Muscle of leg (tissue), 11 donors: ENCODE measurements around the gene FLNB. TPM values are rescaled to one million over a fixed set of nuclear protein-coding genes. Genes with fewer than 3 reads are reported as not detected.
A peak's percentile ranks its signal among the peaks of the same experiment; 100 is the strongest.

Source experiments
- DNase-seq: peaks from one replicate; pipeline ENCODE4 v3.0.0; 2013
- H3K27ac ChIP-seq: one replicate; pipeline ENCODE4 v1.5.1; 2013; ENCODE audit warnings: mild to moderate bottlenecking, low read length, control low read depth
- H3K27me3 ChIP-seq: one replicate; pipeline ENCODE4 v1.6.1; 2013; ENCODE audit warnings: low read length; ENCODE audit not compliant: control insufficient read depth, insufficient read depth
- H3K36me3 ChIP-seq: one replicate; pipeline ENCODE4 v1.6.1; 2013; ENCODE audit warnings: low read length; ENCODE audit not compliant: control insufficient read depth, insufficient read depth
- H3K4me1 ChIP-seq: one replicate; pipeline ENCODE4 v1.6.1; 2013; ENCODE audit warnings: low read length; ENCODE audit not compliant: control insufficient read depth, insufficient read depth
- H3K4me3 ChIP-seq: one replicate; pipeline ENCODE4 v1.5.1; 2013; ENCODE audit warnings: low read length, control low read depth
- H3K9me3 ChIP-seq: replicated peaks from 2 replicates; pipeline ENCODE4 v1.6.1; 2013; ENCODE audit warnings: low read depth, low read length; ENCODE audit not compliant: control insufficient read depth
- WGBS: methylation state at CpG from one replicate; pipeline ENCODE4 v1.1.5; 2013; ENCODE audit warnings: missing lambda C conversion rate; ENCODE audit not compliant: insufficient coverage; 5-methylcytosine and 5-hydroxymethylcytosine counted together
- polyA plus RNA-seq, 8 donors: library from polyadenylated mRNA; unstranded; fragments of 120-200 nt; gene quantifications; one replicate each; pipeline versions ENCODE4 v1.2.1 to v1.2.3, GENCODE V29; 2013; ENCODE audit warnings: inconsistent platforms in 1 of 8, low replicate concordance in 1 of 8; ENCODE audit not compliant: insufficient read length in 8 of 8, insufficient read depth in 1 of 8
- total RNA-seq: library from RNA; stranded (reverse); fragments of 120-200 nt; gene quantifications from one replicate; pipeline ENCODE4 v1.2.4, GENCODE V29; 2013

FLNB gene
- total and polyA plus RNA-seq, 9 donors = 44.4 to 87.1 (median 65.2) TPM

- Histone ChIP-seq H3K36me3 (no peaks in the 10 kb centered on the region), H3K27ac (no peak overlapping the region), H3K4me3 (peak overlapping the region; percentile 48), H3K9me3 (no peaks in the 10 kb centered on the region), H3K27me3 (peaks cover 3% of the 10 kb centered on the region), H3K4me1 (peaks cover 17% of the 10 kb centered on the region)
- peak; percentile 92 for DNase-seq
- 11% methylated on average over 32 of the region's 46 CpGs for WGBS
These were observed 169.7 kb downstream of the FLNB start for GRCh38 chr3:58177747-58178527.

GRCh38 chr3:58178528-58179234, 170.5 kb downstream of the FLNB start:
- Histone ChIP-seq H3K27me3 (peaks cover 3% of the 10 kb centered on the region), H3K4me3 (no peak overlapping the region), H3K4me1 (peaks cover 17% of the 10 kb centered on the region), H3K36me3 (no peaks in the 10 kb centered on the region), H3K9me3 (no peaks in the 10 kb centered on the region), H3K27ac (no peak overlapping the region)
- WGBS = 56% methylated on average over 9 of the region's 17 CpGs
- no peak for DNase-seq

GRCh38 chr3:58179235-58180098, 171.2 kb downstream of the FLNB start:
- Histone ChIP-seq H3K4me1 (peaks cover 14% of the 10 kb centered on the region), H3K4me3 (no peak overlapping the region), H3K27ac (no peak overlapping the region), H3K9me3 (no peaks in the 10 kb centered on the region), H3K36me3 (no peaks in the 10 kb centered on the region), H3K27me3 (peaks cover 3% of the 10 kb centered on the region)
- no peak for DNase-seq
- WGBS = 35% methylated on average over 3 of the region's 13 CpGs

GRCh38 chr3:58180099-58180880, 172.1 kb downstream of the FLNB start:
- WGBS = 76% methylated on average over 10 of the region's 12 CpGs
- Histone ChIP-seq H3K9me3 (no peaks in the 10 kb centered on the region), H3K27me3 (peaks cover 3% of the 10 kb centered on the region), H3K36me3 (no peaks in the 10 kb centered on the region), H3K4me3 (no peak overlapping the region), H3K4me1 (peaks cover 11% of the 10 kb centered on the region), H3K27ac (no peak overlapping the region)
- DNase-seq = no peak

- H3K9me3 ChIP-seq = no peaks in the 10 kb centered on the region
- no peak for DNase-seq
- H3K27ac ChIP-seq = no peak overlapping the region
- no CpG with 5 or more reads among the region's 1 CpG for WGBS
- no peaks in the 10 kb centered on the region for H3K36me3 ChIP-seq
- H3K27me3 ChIP-seq = peaks cover 3% of the 10 kb centered on the region
- H3K4me3 ChIP-seq = no peak overlapping the region
- peaks cover 6% of the 10 kb centered on the region for H3K4me1 ChIP-seq
These were observed 172.8 kb downstream of the FLNB start for GRCh38 chr3:58180940-58181587.

GRCh38 chr3:58183221-58183620, 175.0 kb downstream of the FLNB start:
- peaks cover 2% of the 10 kb centered on the region for H3K27me3 ChIP-seq
- no peak overlapping the region for H3K4me3 ChIP-seq
- H3K27ac ChIP-seq = no peak overlapping the region
- DNase-seq = no peak
- peaks cover 3% of the 10 kb centered on the region for H3K4me1 ChIP-seq
- WGBS = 75% methylated on average over 1 of the region's 1 CpG
- H3K9me3 ChIP-seq = no peaks in the 10 kb centered on the region
- no peaks in the 10 kb centered on the region for H3K36me3 ChIP-seq

- Histone ChIP-seq H3K27ac (no peak overlapping the region), H3K27me3 (no peaks in the 10 kb centered on the region), H3K36me3 (no peaks in the 10 kb centered on the region), H3K4me3 (no peak overlapping the region), H3K9me3 (no peaks in the 10 kb centered on the region), H3K4me1 (peaks cover 3% of the 10 kb centered on the region)
- DNase-seq = no peak
- WGBS = 91% methylated on average over 6 of the region's 12 CpGs
These were observed 175.7 kb downstream of the FLNB start for GRCh38 chr3:58183891-58184290.

GRCh38 chr3:58184309-58184981, 176.2 kb downstream of the FLNB start:
- peaks cover 3% of the 10 kb centered on the region for H3K4me1 ChIP-seq
- H3K27ac ChIP-seq = no peak overlapping the region
- no peak for DNase-seq
- WGBS = 90% methylated on average over 2 of the region's 11 CpGs
- H3K9me3 ChIP-seq = no peaks in the 10 kb centered on the region
- no peak overlapping the region for H3K4me3 ChIP-seq
- no peaks in the 10 kb centered on the region for H3K36me3 ChIP-seq
- H3K27me3 ChIP-seq = no peaks in the 10 kb centered on the region

- Histone ChIP-seq H3K9me3 (no peaks in the 10 kb centered on the region), H3K27me3 (no peaks in the 10 kb centered on the region), H3K4me1 (peaks cover 3% of the 10 kb centered on the region), H3K4me3 (no peak overlapping the region), H3K36me3 (no peaks in the 10 kb centered on the region), H3K27ac (no peak overlapping the region)
- DNase-seq = no peak
- 91% methylated on average over 6 of the region's 7 CpGs for WGBS
These were observed 176.7 kb downstream of the FLNB start for GRCh38 chr3:58184982-58185360.
